HG02610 (cell line): ENCODE results near the gene ZNF608.

Experiments
- ATAC-seq: cut with Tn5 transposase; IDR thresholded peaks from one replicate; pipeline ENCODE4 v1.9.1; 2021; ENCODE audit warnings: mild to moderate bottlenecking, moderate library complexity; ENCODE audit not compliant: unreplicated experiment

The ZNF608 gene

GRCh38 chr5:124696898-124697297 lies 49.5 kb downstream of the ZNF608 start:
- no peak for ATAC-seq
